ENCODE data around the gene SLC35F3. TPM values are rescaled to one million over a fixed set of nuclear protein-coding genes. Genes with fewer than 3 reads are reported as not detected.

Gene SLC35F3
- total and polyA plus RNA-seq, 2 donors from 2014 or later = 0.41 to 0.66 TPM

DNA sequence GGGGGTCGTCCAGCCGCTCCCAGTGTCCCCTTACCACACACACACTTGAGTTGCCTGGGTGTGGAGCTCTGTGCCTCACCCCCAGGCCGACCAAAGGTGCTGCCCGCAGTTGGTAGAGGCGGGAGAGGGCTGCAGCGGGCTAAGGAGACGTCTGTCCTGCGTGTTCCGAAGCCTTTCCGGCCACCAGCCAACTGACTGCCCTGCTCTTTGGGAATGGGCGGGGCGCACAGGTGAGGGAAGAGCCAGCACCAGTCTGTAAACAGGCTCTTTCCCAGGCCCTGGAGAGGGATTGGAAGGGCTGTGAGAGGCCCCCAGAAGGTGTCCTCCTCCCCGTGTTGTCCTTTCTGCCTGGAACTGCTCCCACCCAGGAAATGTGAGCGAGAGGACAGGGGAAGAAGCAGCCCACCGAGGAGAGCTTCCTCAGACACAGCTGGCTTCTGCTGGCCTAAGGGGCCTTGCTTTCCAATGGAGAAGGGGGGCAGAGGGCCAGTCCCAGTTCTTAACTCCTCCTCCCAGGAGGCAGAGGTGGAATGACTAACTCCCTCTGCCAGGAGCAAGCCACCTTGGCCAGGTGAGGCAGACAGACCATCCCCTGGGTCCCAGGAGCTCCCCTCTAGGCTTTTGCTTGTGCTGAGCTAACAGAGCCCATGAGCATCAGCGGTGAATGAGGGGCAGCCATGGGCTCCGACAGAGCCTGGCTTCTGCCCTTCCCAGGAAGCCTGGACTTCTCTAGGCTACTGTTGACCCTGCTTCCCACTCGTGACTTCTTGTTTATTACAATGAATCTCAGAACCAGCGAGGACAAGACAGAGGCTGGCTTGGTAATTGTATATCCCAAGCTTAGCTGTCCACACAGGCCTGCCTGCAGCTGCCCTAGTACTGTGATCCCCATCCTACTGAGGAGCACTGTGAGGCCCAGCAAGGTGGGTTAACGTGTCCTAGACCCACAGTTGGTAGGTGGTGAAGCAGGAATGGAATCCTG is 310.7 kb downstream of the SLC35F3 start:
- H3K36me3 ChIP-seq (ENCODE audit: control insufficient read depth in 2 of 3, insufficient read depth in 3 of 3, low read length in 3 of 3) = no peaks in the 10 kb centered on the region
- no peak for TF ChIP-seq CTCF (IDR thresholded peaks at IDR 0.05; ENCODE audit: borderline replicate concordance, extremely low read depth, insufficient read depth)
- H3K27me3 ChIP-seq (ENCODE audit: control insufficient read depth, insufficient read depth, low read length) = peaks cover 2% of the 10 kb centered on the region
- H3K9ac ChIP-seq (ENCODE audit: low read length in 3 of 3) = no peak overlapping the region
- intact Hi-C loops (cut with DNase I) = no loop called here
- no peak for FAIRE-seq
- H3K27ac ChIP-seq (ENCODE audit: low read depth in 2 of 2, low read length in 2 of 2) = no peak overlapping the region
- H3K4me3 ChIP-seq (ENCODE audit: low read length in 3 of 3) = no peak overlapping the region
- no peaks in the 10 kb centered on the region for H3K9me3 ChIP-seq (ENCODE audit: control insufficient read depth in 2 of 3, insufficient read depth in 1 of 3, low read length in 3 of 3)
- no peaks in the 10 kb centered on the region for H3K4me1 ChIP-seq (ENCODE audit: control insufficient read depth in 2 of 3, insufficient read depth in 2 of 3, low read depth in 1 of 3, low read length in 3 of 3)
- peak in 2 of 5 donors; percentile 12 to 23 for DNase-seq

GRCh38 chr1:234216116-234216703 is 311.7 kb downstream of the SLC35F3 start:
- no peaks in the 10 kb centered on the region for H3K36me3 ChIP-seq (ENCODE audit: control insufficient read depth in 2 of 3, insufficient read depth in 3 of 3, low read length in 3 of 3)

DNA sequence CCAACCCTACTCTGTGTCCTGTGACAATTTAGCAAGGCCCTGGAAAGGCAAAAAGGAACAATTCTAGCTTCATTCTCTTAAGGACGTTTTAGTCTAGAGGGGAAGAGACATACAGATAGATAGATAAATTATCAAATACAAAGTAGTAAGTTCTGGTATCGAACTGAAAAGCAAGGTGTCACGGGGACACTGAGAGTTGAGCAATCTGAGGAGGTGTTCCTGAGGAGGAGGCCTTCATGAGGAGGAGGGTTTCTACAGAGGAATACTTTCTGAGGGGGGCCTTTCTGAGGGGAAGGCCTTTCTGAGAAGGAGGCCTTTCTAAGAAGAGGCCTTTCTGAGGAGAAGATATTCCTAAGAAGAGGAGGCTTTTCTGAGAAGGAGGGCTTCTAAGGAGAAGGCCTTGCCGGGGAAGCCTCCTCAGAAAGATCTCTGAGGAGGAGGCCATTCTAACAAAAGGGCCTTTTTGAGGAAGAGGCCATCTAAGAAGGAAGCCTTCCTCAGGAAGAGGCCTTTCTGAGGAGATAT is 312.9 kb downstream of the SLC35F3 start:
- TF ChIP-seq CTCF (IDR thresholded peaks at IDR 0.05; ENCODE audit: borderline replicate concordance, extremely low read depth, insufficient read depth) = no peak
- FAIRE-seq = no peak
- H3K4me3 ChIP-seq (ENCODE audit: low read length in 3 of 3) = no peak overlapping the region
- H3K27me3 ChIP-seq (ENCODE audit: control insufficient read depth, insufficient read depth, low read length) = peaks cover 2% of the 10 kb centered on the region
- no peak overlapping the region for H3K27ac ChIP-seq (ENCODE audit: low read depth in 2 of 2, low read length in 2 of 2)
- intact Hi-C loops (cut with DNase I) = no loop called here
- no peaks in the 10 kb centered on the region for H3K9me3 ChIP-seq (ENCODE audit: control insufficient read depth in 2 of 3, insufficient read depth in 1 of 3, low read length in 3 of 3)
- no peak for DNase-seq
- no peaks in the 10 kb centered on the region for H3K4me1 ChIP-seq (ENCODE audit: control insufficient read depth in 2 of 3, insufficient read depth in 2 of 3, low read depth in 1 of 3, low read length in 3 of 3)
- no peaks in the 10 kb centered on the region for H3K36me3 ChIP-seq (ENCODE audit: control insufficient read depth in 2 of 3, insufficient read depth in 3 of 3, low read length in 3 of 3)
- no peak overlapping the region for H3K9ac ChIP-seq (ENCODE audit: low read length in 3 of 3)

More at GRCh38 chr1:234216116-234216703, 311.7 kb downstream of the SLC35F3 start:
- FAIRE-seq (no peak), DNase-seq (no peak)
- Histone ChIP-seq H3K27me3 (ENCODE audit: control insufficient read depth, insufficient read depth, low read length) (peaks cover 2% of the 10 kb centered on the region), H3K4me3 (ENCODE audit: low read length in 3 of 3) (no peak overlapping the region), H3K4me1 (ENCODE audit: control insufficient read depth in 2 of 3, insufficient read depth in 2 of 3, low read depth in 1 of 3, low read length in 3 of 3) (no peaks in the 10 kb centered on the region), H3K27ac (ENCODE audit: low read depth in 2 of 2, low read length in 2 of 2) (no peak overlapping the region), H3K9me3 (ENCODE audit: control insufficient read depth in 2 of 3, insufficient read depth in 1 of 3, low read length in 3 of 3) (no peaks in the 10 kb centered on the region), H3K9ac (ENCODE audit: low read length in 3 of 3) (no peak overlapping the region)
- intact Hi-C loops (cut with DNase I) = no loop called here
- TF ChIP-seq CTCF (IDR thresholded peaks at IDR 0.05; ENCODE audit: borderline replicate concordance, extremely low read depth, insufficient read depth) = no peak

All from kidney (tissue), 14 donors.